HL-60/S4 treated with retinoic acid at 250 ng/mL for 4 days and 3 days (cell line): ENCODE data around the gene NYAP2.

Source experiments
- in situ Hi-C: fragments of 300-500 bp; cut with MboI; formaldehyde crosslinking; loops from 2 replicates; pipeline ENCODE4 v1.7.0; 2022; ENCODE audit warnings: low sequenced_read_pairs

The NYAP2 gene

GRCh38 chr2:225536036-225536435 lies 136.5 kb downstream of the NYAP2 start:
- in situ Hi-C loops, result no loop called here

- in situ Hi-C loops, result no loop called here
Observed at GRCh38 chr2:225543626-225544025, 144.1 kb downstream of the NYAP2 start.

DNA sequence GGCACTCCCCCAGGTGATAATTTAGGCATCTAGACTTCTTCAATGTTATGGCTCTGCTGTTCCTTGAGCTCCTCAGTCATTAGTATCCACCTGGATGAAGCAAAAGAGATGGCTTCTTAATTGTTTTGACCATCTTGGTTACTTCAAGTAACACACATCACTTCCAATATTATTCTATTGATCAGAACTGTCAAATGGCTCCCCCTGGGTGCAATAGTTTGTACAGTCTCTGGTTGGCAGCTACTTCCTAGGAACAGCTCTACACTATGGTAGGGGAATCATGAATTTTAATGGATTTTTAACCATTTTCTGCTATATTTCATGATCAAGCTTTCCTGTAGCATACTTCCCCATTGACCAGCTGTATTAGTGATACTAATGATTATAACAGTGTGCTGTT lies 157.0 kb downstream of the NYAP2 start:
- in situ Hi-C loops, result no loop called here

DNA sequence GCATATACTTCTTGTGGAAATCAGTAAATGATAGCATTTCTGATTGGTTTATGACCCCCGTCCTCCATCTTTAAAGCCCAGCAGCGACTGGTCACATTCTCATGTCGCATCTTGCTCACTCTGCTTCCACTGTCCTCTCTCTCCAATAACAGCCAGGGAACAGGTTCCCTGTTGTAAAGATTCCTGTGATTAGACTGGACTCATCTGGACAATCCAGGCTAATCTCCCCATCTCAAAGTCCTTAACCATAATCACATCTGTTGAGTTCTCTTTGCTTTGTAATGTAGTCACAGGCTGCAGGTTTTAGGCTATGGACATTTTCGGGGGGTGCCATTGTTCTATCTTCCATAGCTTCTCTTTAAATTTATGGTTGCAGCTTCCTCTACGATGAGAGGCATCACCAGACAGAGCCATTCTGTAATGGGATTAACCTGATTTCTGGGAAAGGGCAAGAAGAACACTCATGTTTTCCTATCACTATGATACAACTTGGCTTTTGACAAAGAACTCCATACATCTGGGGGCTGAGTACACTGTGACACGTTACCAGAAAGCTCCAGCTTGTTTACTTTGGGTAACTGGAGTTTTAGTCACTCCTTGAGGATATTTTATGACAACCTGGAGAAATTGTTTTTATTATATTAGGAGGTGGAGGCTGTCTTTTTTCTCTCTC lies 159.0 kb downstream of the NYAP2 start:
- in situ Hi-C loops, result no loop called here

DNA sequence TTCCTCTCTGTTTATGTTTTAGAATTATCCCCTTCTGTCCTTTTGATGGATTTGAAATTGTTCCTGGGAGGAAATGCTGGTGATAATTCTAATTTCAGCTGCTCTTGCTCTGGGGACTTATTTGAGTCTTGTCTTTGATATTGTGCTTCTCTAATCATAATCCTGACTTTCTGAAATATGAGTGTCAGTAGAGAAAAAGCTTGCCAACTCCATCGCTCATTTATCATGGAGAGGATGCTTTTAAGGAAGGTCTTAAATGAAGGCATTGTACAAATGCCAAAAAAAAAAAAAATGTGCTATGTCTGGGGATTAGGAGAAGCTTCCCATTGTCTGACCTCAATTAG lies 159.5 kb downstream of the NYAP2 start:
- in situ Hi-C loops, result no loop called here

DNA sequence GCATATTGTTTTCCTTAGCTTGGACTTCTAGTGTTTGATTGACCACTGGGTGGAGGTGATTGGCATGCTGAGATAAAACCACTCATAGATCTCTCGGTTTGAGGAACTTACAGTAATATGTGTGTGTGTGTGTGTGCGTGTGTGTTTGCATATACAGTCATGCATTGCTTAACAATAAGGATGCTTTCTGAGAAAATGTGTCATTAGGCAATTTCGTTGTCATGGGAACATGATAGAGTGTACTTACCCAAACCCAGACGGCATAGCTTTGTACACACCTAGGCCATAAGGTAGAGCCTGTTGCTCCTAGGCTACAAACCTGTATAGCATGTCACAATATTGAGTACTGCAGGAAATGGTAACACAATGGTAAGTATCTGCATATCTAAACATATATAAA lies 167.3 kb downstream of the NYAP2 start:
- in situ Hi-C loops, result no loop called here

- in situ Hi-C loops, result no loop called here
Observed at GRCh38 chr2:225569995-225570394, 170.5 kb downstream of the NYAP2 start.

DNA sequence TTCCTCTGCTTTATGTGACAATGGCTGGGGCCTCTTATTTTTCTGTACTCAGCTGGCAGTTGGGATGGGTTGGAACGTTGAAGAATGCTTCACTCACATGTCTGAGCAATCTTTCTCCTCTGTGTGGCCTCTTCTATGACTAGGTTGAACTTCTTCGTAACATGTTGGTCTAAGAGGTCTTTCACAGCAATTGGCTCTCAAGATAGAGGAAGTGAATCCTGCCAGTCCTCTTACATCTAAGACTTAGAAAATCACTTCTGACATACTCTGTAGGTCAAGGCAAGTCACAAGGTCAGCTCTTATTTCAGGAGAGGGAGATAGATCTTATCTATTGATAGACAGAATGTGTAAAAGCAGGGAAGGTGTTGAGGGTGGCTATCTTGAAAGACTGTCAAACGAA lies 174.1 kb downstream of the NYAP2 start:
- in situ Hi-C loops, result no loop called here

DNA sequence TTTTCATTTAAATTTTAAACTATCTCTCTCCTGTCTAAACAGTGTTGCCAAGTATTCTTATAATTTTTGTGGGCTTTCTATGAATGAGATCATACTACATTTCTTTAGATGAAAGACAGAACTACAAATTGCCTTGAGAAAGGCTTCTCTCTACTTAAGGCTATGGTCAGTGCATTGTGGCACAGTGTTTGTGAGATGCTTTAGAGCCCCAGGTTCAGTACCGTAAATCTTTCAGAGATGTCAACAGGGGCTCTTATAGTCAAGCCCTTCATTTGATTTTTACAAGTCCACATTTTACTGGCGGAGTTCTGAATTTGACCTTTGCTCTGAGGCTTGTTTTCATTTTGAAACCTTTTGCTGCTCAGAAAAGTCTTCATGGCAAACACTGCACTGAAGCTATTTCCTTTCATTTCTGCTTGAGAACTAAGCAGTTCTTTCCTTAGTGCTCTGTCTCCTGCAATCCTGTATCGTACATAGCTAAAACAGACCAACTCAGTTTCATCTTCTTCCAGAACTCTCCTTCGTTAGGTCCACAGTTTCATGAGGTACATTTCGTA lies 175.2 kb downstream of the NYAP2 start:
- in situ Hi-C loops, result no loop called here

DNA sequence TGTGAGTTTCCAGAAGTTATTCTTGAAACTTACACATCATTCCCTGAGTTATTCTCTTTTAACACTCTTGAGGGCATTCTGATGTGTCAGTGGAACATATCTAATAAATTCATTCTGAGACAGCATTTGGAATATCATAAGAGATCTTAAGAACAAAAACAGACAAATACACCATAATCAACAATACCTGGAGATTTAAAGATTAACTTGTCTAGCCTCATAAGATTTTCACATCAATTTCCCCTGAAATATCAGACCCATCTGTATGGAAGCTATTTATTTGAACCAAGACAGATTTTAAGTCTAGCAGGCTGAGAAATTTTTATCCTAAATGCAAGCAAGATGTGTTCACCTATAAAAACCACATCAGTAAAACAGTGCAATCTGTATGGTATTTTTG lies 181.6 kb downstream of the NYAP2 start:
- in situ Hi-C loops, result no loop called here

DNA sequence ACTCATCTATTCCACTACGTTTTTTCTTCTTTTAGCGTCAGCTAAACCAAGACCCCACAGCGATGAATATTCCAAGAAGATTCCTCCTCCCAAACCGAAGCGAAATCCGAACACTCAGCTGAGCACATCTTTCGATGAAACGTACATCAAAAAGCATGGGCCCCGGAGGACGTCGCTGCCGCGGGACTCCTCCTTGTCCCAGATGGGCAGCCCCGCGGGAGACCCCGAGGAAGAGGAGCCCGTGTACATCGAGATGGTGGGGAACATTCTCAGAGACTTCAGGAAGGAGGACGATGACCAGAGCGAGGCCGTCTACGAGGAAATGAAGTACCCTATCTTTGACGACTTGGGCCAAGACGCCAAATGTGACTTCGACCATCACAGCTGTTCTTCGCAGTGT lies 182.4 kb downstream of the NYAP2 start:
- in situ Hi-C loops, result no loop called here

- in situ Hi-C loops, result no loop called here
Observed at GRCh38 chr2:225582355-225583116, 183.0 kb downstream of the NYAP2 start.

DNA sequence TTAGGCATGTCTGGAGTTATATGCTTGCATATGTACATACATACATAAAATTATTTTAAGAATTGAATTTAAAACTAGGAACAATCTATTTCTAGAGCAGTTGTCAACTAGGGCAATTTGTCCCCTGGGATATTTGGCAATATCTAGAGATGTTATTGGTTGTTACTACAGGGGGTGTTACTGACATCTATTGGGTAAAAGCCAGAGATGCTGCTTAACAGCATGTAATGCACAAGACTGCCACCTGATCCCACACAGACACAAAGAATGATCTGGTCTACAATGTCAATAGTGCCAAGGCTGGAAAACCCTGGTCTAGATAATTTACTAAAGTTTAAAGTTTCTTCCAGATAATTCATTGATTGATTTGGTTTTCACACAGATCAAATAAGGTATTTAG lies 185.3 kb downstream of the NYAP2 start:
- in situ Hi-C loops, result no loop called here

- in situ Hi-C loops, result no loop called here
Observed at GRCh38 chr2:225590932-225591331, 191.4 kb downstream of the NYAP2 start.

- in situ Hi-C loops, result no loop called here
Observed at GRCh38 chr2:225597911-225598310, 198.4 kb downstream of the NYAP2 start.

DNA sequence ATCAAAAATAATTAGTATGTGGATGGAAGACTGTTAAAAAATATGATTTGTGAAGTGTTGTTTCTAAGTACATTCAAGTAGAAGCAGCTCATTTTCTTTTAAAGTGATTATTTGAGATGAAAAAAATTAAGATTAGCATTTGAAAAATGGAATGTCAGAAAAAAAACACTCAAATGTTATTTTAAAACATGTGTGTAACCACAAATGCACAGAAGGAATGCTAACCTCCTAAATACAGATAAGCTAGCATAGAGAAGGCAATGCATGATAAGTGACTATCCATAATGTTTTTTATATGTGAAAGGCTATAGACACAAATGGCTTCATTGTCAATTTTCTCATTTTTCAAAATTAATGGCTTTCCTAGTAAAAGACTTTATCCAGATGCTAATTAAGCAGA lies 198.9 kb downstream of the NYAP2 start:
- in situ Hi-C loops, result no loop called here

DNA sequence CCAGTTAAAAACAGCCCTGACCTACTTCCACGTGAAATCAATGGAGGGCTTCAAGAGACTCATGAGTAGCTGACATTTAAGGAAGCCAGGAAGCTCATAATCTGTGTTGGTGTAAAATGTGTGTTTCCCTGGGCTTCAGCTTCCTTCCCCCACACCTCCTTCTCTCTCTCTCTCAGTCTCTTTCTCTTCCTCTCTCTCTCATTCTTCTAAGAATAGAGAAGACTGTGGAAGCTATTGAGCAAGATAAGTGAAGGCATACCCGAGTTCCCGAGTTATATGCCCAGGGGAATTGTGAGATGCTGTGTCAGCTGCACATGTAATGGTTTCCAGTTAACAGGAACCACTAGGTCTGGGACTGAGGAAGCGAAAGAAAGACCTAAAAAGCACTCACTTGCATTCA lies 199.4 kb downstream of the NYAP2 start:
- in situ Hi-C loops, result no loop called here

GRCh38 chr2:225599856-225600255 lies 200.3 kb downstream of the NYAP2 start:
- in situ Hi-C loops, result no loop called here

GRCh38 chr2:225600444-225600843 lies 200.9 kb downstream of the NYAP2 start:
- in situ Hi-C loops, result no loop called here

- in situ Hi-C loops, result no loop called here
Observed at GRCh38 chr2:225600865-225601264, 201.4 kb downstream of the NYAP2 start.

DNA sequence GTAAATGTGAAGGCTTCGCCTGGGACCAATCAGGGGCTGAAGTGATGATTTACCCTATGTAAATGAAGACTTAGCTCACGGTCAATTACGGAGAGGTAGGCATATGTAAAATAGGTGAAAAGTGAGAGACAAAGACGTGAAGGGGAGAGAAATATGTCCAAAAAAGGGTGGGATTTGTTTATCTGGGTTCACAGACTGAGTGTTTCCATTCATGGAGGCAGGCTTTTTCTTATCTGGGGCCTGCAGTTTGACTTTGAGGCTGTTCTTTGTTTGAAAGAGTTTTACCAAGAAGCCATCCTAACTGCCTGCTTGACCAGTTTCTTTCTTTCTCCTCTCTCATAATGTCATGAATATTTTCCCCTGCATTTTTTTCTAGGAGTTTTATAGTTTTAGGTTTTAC lies 202.7 kb downstream of the NYAP2 start:
- in situ Hi-C loops, result no loop called here

- in situ Hi-C loops, result no loop called here
Observed at GRCh38 chr2:225608136-225608535, 208.6 kb downstream of the NYAP2 start.
